ENCODE measurements around the gene CDH5. TPM values are rescaled to one million over a fixed set of nuclear protein-coding genes. Genes with fewer than 3 reads are reported as not detected.

Gene CDH5
- total RNA-seq, 1 experiment from 2014 or later: 0.28 TPM

- Mint-ChIP-seq H3K36me3 (no peaks in the 10 kb centered on the region), H3K27ac (no peak overlapping the region), H3K4me3 (no peak overlapping the region), H3K4me1 (no peaks in the 10 kb centered on the region), H3K27me3 (ENCODE audit: low read depth) (no peaks in the 10 kb centered on the region), H3K9me3 (no peaks in the 10 kb centered on the region)
- POLR2A ChIA-PET: interaction anchor here (0.6 kb wide), 1 partner anchor 494 kb away, joined by 4 read pairs; no protein-coding TSS in a partner anchor
- ATAC-seq (no peak), DNase-seq (ENCODE audit: low spot score) (no peak)
- TF ChIP-seq MXD4 (CRISPR knock-in tag; IDR thresholded peaks at IDR 0.05; ENCODE audit: borderline replicate concordance) (no peak), E2F4 (CRISPR knock-in tag; IDR thresholded peaks at IDR 0.05; ENCODE audit: borderline replicate concordance, low read depth) (no peak), EMX1 (CRISPR knock-in tag; IDR thresholded peaks at IDR 0.05) (no peak), TP53 (CRISPR knock-in tag; IDR thresholded peaks at IDR 0.05) (no peak), NR3C1 (CRISPR knock-in tag; conservative IDR thresholded peaks at IDR 0.05; ENCODE audit: low read depth) (no peak), OVOL2 (CRISPR knock-in tag; IDR thresholded peaks at IDR 0.05; ENCODE audit: borderline replicate concordance) (no peak), ZNF121 (CRISPR knock-in tag; IDR thresholded peaks at IDR 0.05) (no peak)
- TF ChIP-seq, protein P1, sequence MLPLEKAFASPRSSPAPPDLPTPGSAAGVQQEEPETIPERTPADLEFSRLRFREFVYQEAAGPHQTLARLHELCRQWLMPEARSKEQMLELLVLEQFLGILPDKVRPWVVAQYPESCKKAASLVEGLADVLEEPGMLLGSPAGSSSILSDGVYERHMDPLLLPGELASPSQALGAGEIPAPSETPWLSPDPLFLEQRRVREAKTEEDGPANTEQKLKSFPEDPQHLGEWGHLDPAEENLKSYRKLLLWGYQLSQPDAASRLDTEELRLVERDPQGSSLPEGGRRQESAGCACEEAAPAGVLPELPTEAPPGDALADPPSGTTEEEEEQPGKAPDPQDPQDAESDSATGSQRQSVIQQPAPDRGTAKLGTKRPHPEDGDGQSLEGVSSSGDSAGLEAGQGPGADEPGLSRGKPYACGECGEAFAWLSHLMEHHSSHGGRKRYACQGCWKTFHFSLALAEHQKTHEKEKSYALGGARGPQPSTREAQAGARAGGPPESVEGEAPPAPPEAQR (CRISPR knock-in tag; IDR thresholded peaks at IDR 0.05): no peak
- CTCF ChIA-PET: no interaction called here
Observed at GRCh38 chr16:66389256-66390176, 23.0 kb downstream of the CDH5 start.

- Mint-ChIP-seq H3K4me1 (no peaks in the 10 kb centered on the region), H3K27me3 (ENCODE audit: low read depth) (no peaks in the 10 kb centered on the region), H3K4me3 (no peak overlapping the region), H3K36me3 (no peaks in the 10 kb centered on the region), H3K27ac (no peak overlapping the region), H3K9me3 (no peaks in the 10 kb centered on the region)
- no peak for ATAC-seq
- no peak for DNase-seq (ENCODE audit: low spot score)
- ChIA-PET CTCF (no interaction called here), POLR2A (no interaction called here)
- TF ChIP-seq, protein P2, sequence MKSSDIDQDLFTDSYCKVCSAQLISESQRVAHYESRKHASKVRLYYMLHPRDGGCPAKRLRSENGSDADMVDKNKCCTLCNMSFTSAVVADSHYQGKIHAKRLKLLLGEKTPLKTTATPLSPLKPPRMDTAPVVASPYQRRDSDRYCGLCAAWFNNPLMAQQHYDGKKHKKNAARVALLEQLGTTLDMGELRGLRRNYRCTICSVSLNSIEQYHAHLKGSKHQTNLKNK (CRISPR knock-in tag; IDR thresholded peaks at IDR 0.05): no peak
- TF ChIP-seq RELA (CRISPR knock-in tag; IDR thresholded peaks at IDR 0.05; ENCODE audit: borderline replicate concordance) (no peak), ZNF425 (CRISPR knock-in tag; conservative IDR thresholded peaks at IDR 0.05) (no peak), PRRX2 (CRISPR knock-in tag; IDR thresholded peaks at IDR 0.05) (no peak), ZNF219 (CRISPR knock-in tag; IDR thresholded peaks at IDR 0.05; ENCODE audit: borderline replicate concordance) (no peak), ESRRA (CRISPR knock-in tag; IDR thresholded peaks at IDR 0.05; ENCODE audit: borderline replicate concordance) (no peak), TEAD4 (CRISPR knock-in tag; IDR thresholded peaks at IDR 0.05) (no peak), AFF4 (CRISPR knock-in tag; IDR thresholded peaks at IDR 0.05; ENCODE audit: borderline replicate concordance) (no peak)
- TF ChIP-seq, protein P3, sequence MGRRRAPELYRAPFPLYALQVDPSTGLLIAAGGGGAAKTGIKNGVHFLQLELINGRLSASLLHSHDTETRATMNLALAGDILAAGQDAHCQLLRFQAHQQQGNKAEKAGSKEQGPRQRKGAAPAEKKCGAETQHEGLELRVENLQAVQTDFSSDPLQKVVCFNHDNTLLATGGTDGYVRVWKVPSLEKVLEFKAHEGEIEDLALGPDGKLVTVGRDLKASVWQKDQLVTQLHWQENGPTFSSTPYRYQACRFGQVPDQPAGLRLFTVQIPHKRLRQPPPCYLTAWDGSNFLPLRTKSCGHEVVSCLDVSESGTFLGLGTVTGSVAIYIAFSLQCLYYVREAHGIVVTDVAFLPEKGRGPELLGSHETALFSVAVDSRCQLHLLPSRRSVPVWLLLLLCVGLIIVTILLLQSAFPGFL (CRISPR knock-in tag; IDR thresholded peaks at IDR 0.05; ENCODE audit: borderline replicate concordance): no peak
- TF ChIP-seq, protein P4, sequence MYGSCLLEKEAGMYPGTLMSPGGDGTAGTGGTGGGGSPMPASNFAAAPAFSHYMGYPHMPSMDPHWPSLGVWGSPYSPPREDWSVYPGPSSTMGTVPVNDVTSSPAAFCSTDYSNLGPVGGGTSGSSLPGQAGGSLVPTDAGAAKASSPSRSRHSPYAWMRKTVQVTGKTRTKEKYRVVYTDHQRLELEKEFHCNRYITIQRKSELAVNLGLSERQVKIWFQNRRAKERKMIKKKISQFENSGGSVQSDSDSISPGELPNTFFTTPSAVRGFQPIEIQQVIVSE (CRISPR knock-in tag; IDR thresholded peaks at IDR 0.05; ENCODE audit: borderline replicate concordance): no peak
- TF ChIP-seq, protein P5, sequence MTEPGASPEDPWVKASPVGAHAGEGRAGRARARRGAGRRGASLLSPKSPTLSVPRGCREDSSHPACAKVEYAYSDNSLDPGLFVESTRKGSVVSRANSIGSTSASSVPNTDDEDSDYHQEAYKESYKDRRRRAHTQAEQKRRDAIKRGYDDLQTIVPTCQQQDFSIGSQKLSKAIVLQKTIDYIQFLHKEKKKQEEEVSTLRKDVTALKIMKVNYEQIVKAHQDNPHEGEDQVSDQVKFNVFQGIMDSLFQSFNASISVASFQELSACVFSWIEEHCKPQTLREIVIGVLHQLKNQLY (CRISPR knock-in tag; IDR thresholded peaks at IDR 0.05): no peak
Observed at GRCh38 chr16:66390346-66391108, 24.0 kb downstream of the CDH5 start.

Data from WTC11 (cell line).